NCI-H748 treated with DMSO at 0.1 percent for 48 hours (cell line): ENCODE data around the gene BAHCC1.

Experiments used
- DNase-seq: peaks from one replicate; lab custom pipeline; 2025; lab: John Stamatoyannopoulos, UW

The BAHCC1 gene

GRCh38 chr17:81386646-81387099, 8.6 kb upstream of the BAHCC1 start:
- DNase-seq, result no peak

DNA sequence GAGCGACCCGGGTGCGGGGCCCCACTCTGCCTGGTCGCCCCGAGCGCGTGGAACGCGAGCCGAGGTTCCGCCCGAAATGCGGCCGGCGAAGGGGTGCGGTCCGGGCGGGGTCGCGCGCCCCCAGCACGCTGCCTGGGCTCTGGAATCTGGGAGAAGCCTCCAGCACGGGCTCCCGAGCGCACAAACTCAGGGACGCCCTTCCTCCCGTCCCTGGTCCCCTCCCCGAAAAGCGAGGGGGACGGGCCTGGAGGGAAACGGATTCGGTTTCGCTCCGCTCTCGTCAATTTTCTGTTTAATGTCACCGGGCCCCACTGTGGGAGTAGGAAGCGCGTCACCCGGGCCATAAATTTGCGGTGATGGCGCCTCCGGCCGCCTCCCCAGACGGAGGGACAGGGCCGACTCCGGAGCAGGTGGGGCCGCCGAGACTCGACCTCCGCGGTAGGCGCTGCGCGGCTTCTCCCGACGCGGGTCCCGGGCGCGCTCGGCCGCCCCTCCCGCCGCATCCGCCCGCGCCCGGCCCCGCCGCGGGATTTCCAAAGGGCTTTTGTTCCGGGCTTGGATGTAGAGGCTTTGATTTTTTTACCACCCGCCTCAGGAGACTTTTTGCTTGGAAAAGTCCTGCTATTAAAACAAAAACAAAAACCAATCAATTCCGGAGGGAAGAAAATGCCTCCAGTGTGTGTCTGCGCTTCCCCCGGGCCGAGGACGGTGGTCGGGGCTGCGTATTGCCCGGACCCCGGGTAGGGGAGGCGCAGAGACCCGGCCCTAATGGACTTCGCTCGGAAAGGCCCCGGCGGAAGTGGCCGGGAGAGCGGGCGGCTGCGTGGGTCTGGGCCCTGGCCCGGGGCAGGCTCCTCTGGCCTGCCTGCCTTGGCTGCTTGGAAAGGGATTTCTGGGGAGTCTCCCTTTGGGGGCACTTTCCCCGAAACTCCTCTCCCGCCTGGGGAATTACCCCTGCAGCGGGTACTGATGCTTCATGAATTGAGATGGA, 7.9 kb upstream of the BAHCC1 start:
- no peak for DNase-seq

DNA sequence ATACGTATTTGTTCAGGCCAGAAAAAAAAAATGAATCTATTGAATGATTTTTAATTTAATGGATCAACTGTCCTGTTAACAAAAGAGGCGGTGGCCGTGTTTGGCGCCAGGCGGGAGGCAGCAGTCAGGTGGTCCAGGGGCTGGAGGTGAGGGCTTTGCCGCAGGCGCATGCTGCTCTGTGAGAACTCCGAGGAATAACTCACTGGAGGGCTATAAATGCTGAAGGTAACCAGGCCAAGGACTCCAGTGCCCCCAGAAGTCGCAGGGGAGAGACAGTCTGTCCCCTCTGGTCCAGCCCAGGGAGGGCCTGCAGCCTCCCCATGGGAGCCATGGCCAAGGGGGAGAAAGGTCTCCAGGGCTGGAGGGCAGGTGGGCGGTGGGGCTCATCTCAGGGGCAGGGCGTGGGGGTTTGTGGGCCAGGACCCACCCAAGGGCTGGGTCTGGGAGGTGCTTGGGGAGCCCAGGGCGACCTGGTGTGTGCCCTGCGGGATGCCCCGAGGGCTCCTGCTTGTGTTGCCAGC, 7.1 kb upstream of the BAHCC1 start:
- DNase-seq, result peak; percentile 17

- no peak for DNase-seq
These were observed 6.5 kb upstream of the BAHCC1 start for GRCh38 chr17:81388612-81389367.

DNA sequence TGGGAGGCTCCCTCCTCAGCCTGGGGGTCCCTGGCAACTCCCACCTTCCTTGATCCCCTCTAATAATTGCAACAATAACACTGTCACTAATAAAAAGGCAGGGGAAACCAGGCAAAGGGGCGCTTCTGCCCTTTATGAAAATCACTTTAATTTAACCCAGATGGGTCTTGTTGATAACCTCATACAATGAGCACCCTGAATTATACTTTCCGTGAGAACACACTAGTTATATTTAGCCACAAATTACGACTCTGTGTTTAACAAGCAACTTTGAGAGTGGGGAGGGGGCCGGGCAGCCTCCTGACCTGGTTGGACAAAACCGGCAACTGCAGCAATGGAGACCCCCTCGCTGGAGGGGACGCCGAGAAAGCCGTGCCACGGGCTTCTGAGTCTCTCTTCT, 5.7 kb upstream of the BAHCC1 start:
- no peak for DNase-seq

- no peak for DNase-seq
These were observed 5.0 kb upstream of the BAHCC1 start for GRCh38 chr17:81390029-81390872.

- DNase-seq, result no peak
These were observed 4.4 kb upstream of the BAHCC1 start for GRCh38 chr17:81390873-81391255.

DNA sequence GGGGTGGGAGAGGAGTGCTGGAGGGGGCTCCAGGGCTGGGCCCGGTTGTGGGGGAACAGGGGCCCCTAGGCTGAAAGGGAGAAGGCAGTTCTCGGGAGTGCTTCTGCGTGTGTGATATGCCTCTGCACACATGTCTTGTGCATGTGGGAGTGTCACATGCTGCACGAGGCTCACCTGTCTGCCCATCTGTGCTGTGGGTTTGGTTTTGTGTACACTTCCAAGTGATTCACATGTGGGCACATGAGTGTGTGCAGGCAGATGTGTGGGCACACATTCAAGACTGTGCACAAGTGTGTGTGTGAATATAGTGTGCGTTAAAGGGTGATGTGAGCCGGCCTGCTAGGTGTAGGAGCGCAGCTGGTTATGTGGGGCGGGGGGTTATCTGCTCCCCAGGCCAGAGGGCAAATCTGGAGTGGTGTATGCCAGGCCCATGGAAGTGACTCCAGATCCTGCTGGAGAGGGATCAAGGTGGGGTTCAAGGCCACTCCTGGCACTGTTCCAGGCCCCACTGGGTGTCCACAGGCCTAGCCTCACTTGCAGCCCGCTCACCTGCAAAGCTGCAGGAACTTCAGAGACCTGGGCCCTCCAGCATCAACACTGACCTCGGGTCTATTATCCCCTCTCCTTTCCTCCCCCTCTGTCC, 3.8 kb upstream of the BAHCC1 start:
- no peak for DNase-seq

GRCh38 chr17:81391936-81392908, 3.0 kb upstream of the BAHCC1 start:
- DNase-seq, result no peak

DNA sequence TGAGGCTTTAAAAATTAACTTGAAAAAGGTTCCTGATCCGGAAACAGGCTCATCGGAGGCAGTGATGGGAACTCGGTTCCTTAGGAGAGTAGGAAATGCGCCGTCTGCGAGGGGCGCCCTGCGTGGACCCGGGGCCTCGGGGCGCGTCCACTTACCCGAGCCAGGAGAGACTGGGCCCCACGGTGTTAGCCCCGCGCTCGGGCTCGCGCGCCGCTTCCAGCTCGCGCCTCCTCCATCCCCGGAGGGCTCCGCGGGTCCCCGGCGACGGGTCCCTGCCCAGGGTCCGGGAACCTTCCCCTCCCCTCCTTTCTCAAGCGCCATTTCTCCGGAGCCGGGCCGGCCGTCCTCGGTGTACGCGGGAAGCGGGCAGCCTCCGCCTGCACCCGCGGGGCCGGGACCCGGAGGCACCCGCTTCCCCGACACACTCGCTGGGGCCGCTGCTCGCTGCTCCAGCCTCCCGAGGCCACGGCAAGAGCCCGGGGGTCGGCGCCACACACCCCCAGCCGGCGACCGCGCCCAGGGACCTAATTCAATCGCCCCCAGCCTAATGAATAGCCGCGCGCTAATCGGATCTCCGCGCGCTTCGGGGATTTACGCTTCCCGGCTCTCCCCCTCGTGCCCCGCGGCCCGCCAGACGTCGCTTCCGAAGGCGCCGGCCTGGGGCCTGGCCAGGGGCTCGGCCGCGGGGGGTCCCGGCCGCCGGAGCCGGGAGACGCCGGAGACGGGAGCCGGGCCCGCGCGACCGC, 2.2 kb upstream of the BAHCC1 start:
- DNase-seq, result no peak

GRCh38 chr17:81393684-81394376, 1.4 kb upstream of the BAHCC1 start:
- DNase-seq, result peak; percentile 99

GRCh38 chr17:81394377-81394920, 808 bp upstream of the BAHCC1 start:
- no peak for DNase-seq

DNA sequence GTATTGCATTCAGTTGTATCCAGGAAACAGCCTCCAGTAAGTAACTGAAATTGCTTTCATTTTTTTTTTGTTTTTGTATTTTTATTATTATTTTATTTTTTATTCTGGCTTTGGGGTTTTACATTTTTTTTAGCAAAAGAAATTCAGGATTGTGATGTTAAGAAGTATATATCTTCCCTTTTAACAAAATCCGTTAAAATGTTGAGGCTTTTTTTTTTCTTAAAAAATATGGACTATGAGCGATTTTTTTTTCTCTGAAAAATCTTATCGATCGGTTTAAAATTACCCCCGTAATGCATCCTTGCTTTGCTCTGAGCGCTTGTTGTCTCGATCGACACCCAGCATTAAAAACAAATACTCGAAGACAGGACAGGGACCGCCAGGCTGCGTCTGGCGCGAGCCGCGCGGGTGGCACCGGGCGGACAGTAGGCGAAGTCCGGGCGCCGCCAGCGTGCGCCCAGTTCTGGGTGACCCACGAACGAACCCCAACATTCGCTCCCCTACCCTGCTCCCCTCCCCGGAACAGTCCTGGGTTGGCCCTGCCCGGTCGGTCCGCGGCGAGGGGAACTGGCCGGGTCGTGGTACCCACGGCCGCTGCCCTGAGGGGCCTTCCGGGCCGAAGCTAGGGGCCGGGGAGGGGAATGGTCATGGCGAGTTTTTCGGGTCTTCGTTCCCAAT, 482 bp downstream of the BAHCC1 start:
- DNase-seq, result no peak

DNA sequence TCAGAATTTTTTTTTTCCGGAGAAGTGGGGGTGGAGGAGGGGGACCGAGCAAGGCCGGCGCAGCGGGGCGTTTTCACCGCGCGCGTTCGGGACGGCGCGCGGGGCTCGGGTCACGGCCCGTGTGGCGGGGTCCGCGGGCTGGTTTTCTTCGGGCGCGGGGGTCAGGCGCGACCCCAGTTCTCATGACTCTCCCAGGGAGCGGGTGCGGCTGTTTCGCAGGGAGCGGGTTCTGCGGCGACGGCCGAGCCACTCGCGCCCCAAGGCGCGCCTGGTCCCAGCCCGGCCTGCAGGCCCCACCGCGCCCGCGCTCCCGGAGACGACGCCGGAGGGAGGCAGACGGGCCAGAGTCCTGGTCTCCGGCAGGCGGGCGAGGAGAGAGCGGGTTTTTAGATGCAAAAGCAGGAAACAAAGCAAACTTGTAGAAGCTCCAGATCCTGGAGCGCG, 1.0 kb downstream of the BAHCC1 start:
- no peak for DNase-seq

DNA sequence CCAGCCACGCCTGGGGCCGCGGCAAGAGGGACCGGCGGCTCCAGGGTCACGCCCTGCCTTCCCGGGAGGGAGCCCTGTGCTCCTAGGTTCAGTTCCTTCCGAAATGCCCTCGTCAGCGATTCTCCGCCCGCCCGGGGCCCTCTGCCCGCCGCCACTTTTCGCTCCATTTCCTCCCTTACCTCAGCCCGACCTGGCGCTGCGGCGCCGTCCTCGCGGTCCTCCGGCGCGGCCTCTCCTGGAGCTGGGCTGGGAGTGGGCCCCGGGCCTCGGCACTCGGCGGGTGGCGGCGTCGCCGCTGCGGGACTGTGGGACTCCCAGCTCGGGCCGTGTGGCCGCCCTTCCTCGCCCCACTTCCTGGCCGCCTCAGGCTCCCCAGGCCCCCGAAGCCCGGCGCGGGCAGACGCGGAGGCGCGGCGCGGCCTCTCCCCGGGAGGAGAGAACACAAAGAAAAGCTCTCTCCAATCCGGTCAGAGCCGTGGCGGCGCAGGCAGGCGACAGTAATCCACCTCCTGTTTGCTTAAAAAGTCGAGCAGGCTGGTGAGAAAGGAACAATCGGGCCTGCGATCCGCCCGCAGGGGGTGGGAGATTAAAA, 1.6 kb downstream of the BAHCC1 start:
- DNase-seq, result peak; percentile 62

DNA sequence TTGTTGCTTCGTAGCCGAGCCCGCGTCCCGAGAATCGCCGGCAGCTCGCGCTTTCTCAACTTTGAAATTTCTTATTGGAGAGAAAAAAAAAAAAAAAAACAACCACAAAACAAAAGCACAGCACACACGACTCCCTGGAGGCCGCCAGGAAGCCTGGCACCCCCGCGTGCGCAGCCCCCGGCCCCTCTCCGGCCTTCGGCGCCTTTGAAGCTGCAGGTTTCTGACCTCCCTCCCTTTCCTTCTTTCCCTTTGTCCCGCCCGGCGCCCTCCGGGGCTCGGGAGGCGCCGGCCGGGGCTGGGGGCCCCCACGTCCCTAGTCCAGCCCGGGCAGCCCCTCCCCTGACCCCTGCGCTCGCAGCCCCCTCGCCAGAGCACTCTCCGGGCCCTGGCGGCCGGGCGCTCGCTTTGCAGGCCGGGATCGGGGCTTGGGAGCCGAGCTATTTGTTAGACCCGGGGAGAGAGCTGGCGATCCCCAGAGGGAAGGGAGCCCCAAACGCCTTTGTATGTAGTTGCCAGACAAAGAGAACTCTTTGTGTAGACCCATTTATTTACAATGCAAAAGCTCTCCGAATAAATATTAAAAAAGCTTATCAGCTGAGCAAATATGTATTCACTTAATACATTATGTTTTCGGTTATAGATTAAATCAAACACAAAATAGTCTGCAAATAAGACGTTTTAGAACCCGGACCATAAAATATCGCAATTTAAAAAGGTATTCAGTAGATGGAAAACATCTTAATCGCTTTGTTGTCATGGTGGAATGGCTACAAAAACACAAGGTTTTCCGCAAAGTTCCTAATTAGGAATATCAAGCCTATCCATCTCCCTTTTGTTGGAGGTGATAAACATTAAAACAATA, 2.3 kb downstream of the BAHCC1 start:
- peak; percentile 41 for DNase-seq
